Activated naive CD4-positive, alpha-beta T cell (primary cell): Measurements from ENCODE around the gene RBBP8NL.

ENCODE experiments used
- DNase-seq, 4 experiments: peaks; one replicate each; lab custom pipeline; 2025; lab: John Stamatoyannopoulos, UW

The RBBP8NL gene

DNA sequence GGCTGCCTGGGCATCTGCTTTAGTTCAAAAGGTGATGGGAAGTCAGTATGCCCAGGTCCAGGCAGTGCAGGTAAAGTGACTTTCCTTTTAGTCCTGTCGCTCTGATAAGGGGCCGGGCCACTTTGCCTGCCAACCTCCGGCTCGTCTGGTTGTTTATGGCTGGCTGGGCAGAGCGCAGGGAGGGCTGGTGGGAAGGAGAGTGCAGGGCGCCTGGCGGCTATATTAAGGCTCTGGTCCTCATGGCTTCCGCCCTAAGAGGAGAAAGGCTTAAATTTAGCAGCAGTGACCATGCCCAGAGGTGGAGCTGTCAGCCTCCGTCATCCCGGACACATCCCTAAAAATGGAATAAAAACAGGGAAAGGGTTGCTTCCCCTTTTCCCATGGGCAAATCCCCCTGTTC is 33.8 kb upstream of the RBBP8NL start:
- no peak for DNase-seq

DNA sequence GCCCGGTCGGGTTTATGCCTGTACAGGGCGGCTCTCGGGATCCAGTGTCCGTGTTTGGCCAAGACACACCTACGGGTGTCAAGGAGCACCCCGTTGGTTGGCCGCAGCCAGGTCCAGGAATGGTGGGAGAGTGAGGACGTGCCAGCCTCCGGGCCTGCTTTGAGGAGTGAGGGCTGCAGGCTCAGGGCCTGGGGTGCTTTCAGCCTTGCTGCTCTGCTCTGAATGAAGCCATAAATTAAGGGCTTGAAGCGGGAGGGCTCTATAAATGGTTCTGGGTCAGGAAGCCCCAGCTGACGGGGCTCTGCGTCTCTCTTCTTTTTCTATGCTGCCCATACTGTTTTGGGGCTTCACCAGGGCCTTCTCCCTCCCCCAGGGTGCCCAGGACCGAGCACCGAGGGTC is 33.3 kb upstream of the RBBP8NL start:
- DNase-seq: no peak

DNA sequence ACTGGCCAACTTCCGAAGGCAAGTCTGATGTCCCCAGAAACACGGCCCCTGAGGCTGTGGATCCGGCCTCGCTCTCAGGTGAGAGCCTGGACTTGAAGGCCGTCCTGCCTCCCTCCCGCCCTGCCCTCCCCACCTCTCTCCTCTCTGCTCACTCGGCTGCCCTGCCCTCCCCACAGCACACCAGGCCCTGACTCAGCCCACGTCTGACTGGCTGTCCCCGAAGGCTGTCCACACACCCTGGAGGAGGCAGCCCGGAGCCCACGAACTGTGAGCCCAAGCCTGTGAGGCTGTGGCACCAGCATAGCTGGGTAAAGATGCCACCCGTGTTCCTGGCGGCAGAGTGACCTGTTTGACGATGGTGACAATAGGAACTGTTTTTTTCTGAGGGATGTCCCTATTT is 32.1 kb upstream of the RBBP8NL start:
- no peak for DNase-seq

DNA sequence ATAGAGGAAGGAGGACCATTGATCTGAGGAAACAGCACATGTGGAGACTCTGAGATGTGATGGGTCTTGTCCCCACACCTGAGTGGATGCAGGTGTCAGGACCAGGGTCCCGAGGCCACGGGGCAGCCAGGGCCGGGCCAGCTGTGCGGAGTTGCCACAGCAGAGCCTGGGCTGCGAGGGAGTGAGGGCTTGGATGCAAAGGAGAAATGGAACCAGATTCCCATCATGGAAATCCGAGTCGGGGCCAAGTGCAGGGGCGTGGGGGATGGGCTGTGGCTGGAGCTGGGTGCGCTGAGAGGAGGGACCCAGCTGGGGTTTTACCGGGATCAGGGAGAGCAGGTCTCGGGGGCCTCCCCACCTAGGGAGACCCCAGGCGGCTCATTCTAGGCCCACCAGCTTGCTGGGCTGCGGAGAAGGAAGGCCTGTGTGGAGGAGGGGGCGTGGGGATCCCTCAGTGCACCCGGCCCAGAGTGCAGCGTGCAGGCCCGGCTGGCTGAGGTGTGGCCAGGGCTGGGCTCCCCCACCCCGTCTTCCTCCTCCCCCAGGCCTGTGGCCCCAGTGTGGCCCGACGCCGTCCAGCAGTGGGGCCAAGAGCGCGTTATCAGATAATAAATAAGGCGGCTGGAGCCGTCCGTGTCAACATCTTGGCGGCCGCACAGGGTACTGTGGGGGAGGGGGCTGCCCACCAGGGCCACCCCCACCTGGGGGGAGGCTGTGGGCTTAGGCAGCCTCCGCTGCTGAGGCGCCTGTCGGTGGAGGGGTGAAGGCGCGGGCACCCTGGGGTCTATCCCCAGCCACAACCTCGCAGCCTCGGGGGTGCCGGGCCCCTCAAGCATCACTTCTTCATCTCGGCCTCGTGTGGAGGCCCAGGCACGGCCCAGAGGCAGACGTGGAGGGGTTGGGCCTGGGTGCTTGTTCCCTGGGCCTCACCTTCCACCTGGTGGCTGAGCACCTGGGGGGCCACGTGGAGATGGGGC is 31.2 kb upstream of the RBBP8NL start:
- DNase-seq: no peak

DNA sequence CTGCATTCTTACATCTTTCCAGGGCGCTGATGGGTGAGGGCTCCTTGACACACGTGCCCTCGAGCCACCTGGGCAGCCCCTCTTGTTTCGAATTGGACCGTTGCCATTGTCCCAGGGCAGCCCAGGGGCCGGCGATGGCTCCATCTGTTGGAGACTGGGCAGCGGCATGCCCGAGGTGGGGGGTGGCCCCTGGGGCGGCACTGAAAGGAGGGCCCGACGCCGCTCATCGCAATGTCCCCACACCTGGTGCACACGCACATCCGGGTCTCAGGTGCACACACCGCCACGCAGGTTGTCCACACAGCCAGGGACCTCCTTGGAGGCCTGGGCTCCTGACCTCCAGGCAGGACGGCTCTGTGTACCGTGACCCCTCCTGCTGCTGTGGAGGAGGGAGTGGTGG is 30.5 kb upstream of the RBBP8NL start:
- DNase-seq: no peak

DNA sequence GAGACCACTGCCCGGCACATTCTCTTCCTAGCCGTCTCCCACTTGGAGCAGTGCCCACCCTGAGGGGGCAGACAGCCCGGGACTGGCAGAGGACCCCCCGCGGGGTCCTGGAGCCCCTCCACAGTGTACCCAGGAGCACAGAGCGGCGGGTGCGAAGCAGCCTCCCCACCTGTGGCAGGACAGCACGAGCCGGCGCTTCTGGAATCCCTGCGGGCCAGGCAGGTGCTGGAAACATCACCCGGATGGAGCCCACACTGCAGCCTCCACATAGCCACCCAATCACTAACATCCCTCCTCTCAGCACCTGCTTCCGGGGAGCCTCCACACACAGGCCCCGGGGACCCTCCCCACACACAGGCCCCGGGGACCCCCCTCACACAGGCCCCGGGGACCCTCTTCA is 29.8 kb upstream of the RBBP8NL start:
- DNase-seq: no peak

DNA sequence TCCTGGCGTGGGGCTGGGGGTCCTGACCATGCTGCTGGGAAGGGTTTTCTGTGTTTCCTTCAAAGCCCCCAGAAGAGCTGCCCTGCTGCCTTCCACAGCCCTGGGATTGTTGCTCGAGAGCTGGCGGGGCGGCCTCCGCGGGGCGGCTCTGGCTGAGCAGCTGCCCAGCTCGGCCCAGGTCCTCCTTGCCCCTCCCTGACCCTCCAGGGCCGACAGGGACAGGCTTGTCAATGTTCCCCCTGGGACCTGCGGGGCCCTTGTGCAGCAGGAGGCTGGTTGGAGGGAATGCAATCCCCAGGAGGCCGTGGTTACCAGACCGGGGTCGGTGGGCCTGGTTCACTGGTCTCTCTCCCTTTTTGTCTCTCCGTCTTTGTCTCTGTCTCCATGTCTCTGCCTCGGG is 28.6 kb upstream of the RBBP8NL start:
- DNase-seq: no peak

DNA sequence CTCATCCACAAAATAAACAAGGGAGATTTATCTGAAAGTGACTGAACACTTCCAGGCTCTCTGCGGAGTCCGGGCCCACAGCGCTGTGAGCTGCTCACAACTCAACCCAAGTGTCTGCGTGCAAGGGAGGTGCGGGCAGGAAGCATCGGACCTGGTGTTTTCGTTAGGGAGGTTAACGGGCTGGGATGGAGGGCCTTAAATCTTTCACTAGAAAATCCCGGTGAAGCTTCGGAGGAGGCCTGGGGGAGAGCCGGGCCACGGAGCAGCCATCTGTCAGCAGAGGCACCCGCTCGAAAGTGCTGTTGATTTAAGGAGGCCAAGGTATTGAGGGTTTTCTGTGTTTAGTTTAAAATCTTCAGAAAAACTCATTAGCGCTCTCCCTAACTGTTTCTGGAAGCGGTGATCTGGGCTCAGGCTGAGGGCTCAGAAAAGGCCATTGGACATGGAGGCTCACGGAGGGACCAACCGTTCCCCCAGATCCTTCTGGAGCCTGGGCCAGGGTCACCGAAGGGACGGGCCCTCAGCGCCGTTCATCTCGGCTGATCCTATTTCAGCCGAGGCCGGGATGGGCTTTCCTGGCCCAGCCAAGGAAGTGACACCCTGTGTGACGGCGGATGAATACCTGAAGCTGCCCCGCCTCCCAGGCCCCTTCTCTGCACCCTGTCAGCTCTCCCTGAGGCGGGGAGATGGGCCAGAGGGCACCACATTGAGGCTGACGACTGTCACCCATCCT is 27.7 kb upstream of the RBBP8NL start:
- DNase-seq: no peak

DNA sequence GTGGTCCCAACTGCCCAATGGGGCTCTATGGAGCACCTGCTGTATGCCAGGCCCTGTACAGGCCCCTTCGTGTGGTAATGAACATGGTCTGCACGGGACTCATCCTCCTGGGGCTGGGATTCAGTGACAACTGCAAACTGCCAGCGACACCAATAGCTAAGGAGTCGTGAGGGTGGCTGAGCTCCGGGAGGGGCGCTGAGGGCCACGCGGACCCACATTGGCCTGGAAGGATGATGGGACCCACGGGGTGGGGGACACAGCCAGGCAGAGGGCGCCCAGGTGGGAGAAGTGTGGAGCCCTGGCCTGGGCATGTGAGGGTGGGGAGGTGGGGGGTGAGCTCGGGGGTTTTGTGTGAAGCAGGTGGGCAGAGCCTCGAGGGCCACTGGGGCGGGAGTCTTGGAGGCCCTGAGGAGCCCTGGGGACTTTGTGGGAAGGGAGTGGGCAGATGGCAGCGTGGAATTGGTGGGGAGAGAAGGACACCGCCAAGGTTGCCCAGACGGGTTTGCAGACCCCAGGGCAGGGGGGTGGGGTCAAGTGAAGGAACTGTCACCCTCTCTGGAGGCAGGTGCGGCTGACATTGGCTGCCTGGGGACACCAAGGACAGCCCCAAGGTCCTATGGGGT is 26.0 kb upstream of the RBBP8NL start:
- no peak for DNase-seq

DNA sequence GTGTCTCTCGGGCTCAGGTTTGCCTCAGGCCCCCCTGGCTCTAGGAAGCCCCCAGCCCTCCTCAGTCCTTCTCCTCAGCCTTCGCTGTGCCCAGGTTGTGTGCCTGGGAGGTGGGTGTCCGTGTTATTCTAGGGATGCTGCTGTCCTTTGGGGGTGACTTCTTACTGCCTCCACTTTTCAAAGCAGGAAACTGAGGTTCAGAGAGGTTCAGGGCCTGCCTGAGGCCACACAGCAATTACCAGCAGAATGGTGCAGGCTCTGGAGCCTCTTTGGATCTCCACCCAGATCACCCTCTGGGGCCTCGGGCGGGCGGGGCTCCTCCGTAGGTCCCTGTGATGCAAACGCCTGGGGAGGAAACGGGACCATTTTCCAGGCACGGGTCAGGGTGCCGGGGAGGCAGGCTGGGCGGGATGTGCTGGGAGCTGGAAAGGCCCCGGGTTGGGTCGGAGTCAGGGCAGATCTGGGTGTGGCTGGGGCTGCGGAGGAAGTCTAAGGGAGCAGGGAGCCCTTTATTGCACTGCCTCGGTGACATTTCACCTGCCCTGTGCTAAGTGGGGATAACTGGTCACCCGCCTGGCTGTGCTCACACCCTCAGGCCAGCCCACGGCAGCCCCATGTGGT is 25.2 kb upstream of the RBBP8NL start:
- no peak for DNase-seq

DNA sequence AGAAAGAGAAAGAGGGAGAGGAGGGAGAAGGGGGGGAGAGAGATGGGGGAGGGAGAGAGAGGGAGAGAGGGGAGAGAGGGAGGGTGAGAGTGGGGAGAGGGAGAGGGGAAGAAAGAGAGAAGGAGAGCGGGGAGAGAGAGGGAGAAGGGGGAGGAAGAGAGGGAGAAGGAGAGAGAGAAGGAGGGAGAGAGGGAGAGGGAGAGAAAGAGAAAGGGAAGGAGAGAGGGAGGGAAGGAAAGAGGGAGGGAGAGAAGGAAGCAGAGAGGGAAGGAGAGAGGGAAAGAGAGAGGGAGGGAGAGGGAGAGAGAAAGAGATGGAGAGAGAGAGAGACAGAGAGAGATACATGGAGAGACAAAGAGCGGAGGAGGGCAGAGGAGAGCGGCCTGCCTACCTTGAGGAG is 24.6 kb upstream of the RBBP8NL start:
- DNase-seq: no peak

DNA sequence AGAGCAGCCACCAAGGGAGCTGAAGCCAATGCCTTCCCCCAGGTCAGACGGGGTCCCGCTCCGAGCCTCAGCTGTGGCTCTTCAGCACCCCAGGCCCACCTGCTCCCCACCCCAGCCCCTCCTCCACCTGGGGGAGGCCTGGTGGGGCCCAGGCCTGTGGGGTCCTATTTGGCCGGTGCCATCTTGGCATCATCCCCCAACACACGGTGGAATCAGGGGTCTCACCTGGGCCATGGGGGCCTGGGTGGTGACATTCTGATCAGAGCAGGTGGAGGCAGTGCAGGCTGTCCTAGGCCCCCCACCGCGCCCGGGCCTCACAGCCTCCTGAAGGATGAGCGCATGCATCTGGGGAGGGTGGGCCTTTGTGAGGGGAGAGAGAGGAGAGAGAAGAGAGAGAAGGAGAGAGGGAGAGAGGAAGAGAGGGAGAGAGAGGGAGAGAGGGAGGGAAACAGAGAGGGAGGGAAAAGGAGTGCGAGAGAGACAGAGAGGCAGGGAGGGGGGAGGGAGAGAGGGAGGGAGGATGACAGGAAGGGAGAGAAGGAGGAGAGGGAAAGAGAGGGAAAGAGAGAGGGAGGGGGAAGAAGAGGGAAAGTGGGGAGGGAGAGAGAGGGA is 23.9 kb upstream of the RBBP8NL start:
- no peak for DNase-seq

DNA sequence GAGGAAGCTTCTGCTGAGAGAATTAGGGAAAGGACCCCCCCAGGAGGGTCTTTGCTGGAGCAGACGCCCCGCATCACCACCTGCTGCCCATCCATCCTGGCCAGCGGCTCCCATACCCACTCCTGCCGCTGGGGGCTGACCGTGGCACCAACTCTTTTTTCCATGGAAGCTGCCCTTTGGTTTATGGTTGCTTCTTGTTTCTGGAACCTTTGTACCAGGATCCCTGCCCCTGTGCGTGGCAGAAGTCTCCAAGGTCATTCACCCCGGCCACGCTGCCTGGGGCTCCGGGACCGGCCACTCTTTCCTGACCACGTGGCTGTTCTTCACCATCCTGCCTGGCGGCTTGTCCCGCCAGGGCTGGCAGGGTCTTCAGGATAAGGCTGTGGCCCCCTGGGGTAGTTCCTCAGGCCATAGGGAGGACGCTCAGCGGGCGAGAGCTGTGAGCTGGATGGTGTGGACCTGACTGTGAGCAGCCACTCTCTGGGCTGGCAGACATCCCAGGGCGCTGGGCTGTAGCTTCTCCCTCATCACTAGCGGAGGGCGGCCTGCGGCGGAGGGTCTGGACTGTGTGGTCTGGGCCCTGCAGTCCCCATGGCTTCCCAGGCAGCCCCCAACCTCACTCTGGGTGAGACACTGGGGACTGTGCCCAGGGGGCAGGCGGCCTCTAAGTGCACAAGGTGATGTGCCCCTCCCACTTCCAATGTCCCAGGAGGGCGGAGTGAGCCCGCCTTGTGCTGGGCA is 22.8 kb upstream of the RBBP8NL start:
- DNase-seq: no peak

DNA sequence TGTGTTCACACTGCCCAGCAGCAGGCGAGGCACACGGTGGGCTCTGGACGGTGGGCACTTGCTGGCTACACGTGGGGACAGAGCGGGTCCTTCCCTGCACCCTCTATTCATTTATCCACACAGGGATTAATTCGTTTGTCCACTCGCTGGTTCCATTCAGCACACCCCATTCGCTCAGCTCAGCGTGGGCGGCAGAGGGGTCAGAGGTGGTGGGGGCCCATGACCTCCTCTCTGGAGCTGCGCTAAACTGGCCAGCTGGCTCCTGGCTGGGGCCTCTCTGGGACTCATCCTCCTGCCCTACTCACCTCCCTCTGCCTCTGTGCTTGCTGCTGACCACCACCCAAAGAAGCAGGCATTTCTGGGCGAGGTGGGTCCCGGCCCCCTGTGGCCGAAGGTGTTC is 21.4 kb upstream of the RBBP8NL start:
- DNase-seq: no peak

DNA sequence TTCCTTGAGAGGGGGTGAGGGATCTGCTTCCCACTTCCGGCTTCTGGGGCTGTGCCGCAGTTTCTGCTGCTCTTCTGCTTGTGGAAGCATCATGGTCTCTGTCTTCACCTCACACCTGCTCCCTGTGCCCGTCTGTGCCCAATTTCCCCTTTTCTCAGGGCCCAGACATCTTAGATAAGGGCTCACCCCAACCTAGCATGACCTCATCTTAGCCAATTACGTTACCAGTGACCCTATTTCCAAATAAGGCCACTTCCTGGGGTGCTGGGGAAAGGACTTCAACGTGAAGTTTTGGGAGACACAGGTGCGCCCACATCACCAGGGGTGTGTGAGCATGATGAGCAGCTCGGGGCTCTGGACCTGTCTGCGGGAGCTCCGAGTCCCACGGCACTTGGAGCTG is 20.7 kb upstream of the RBBP8NL start:
- DNase-seq: no peak

DNA sequence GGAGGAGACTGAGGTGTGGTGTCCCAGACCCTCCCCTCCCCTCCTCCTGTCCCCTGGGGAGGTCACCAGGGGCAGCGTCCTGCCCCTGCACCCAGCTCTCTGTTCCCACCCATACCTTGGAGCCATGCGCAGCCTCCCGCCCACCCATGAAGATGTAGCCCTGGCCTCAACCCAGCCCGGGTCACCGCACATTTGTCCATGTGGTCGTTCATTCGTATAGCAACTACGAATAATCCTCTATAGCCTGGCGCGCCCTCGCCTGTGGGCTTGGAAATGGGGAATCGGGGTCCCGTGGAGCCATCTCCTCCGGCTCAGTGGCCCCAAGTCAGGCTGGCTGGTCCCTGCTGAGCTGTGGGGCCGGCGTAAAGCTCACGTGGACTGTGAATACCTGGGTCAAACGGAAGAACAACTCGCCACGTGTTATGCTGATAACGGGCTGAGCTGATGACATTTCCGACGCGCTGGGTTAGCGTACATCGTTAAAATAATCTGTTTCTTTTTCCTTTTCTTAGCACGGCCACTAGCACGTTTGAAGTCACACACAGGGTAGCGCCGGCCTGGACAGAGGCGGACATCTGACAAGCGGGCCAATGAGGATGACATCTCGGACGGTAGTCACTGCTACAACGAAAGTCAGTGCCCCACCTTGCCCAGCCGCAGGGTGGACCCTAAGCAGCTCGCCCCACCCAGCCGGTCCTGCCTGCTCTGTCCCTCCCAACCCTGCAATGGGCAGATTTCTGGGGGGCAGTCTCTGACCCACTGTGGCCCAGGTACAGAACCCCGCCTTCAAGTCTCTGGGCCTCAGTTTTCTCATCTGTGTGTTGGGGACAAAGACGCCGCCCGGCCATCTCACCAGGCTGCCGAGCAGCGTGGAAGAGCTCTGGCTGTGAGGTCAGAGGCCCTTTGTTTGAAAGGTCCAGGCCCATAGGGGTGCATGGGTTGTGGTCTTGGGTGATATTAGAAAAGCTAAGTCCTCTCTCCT is 19.8 kb upstream of the RBBP8NL start:
- no peak for DNase-seq

DNA sequence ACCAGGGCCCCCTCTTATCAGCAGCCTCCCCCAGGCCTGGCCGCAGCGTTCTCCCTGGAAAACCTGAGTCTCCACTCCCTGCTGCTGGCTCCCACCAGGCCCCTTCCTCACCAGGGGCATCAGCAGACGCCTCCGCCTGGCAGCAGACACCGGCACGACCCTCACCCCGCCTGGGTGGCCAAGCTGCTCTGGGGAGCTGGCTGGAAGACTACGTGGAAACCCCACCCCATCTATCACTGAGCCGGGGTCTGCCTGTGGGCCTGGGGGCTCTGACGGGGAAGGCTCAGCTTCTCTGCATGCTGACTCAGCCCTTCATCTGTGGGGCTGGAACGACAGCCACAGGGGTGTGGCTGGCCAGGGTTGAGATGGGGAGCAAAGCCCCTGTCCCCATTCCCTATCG is 19.1 kb upstream of the RBBP8NL start:
- no peak for DNase-seq

DNA sequence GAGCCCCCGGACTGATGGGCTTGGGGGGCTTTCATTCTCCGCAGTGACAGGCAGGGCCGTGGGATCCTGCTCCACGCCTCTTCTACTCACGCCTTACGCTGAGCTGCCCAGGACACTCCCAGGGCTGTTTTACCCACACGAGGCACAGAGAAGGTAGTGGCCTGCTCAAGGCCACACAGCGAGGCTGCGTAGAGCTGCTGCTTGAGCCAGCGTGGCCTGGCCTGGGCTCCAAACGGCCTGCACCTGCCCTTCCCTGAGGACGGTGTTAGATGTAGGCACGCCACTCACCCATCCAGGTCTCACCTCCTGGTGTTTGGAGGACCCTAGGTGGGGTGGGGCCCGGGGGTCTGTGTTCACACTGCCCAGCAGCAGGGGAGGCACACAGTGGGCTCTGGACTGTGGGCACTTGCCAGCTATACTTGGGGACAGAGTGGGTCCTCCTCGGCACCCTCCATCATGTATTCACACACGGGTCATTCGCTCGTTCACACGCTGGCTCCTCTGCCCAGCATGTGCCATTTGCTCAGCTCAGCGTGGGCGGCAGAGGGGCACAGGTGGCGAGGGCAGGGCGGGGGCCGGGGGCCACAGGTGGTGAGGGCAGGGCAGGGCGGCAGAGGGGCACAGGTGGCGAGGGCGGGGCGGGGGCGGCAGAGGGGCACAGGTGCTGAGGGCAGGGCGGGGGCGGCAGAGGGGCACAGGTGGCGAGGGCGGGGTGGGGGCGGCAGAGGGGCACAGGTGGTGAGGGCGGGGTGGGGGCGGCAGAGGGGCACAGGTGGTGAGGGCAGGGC is 18.4 kb upstream of the RBBP8NL start:
- no peak for DNase-seq

DNA sequence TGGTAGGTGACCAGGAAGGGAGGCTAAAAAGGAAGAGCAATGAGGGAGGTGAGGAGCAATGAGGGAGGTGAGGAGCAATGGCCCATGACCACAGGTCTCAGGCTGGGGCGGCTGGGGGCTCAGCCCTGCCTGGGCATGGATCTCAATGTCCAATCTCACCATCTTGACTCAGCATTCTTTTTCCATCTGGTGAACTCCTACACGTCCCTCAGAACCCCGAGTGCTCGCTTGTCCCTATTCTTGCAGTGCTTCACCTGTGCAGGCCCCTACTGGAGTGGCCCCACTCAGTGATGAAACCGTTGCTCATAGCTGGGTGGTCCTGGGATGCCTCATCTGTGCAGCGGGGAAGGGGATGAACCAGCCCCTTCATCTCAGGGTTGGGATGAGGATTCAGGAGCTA is 16.9 kb upstream of the RBBP8NL start:
- no peak for DNase-seq
